BE2C (cell line): ENCODE measurements around the gene B3GNT9.

Experiments used
- DNase-seq: peaks from one replicate; pipeline ENCODE4 v3.0.0-alpha.2; 2020
- H3K27me3 ChIP-seq: fragments of 250-450 bp; sonication (Bioruptor Pico); 2 replicates; pipeline ENCODE4 v1.5.1; 2020; ENCODE audit warnings: mild to moderate bottlenecking
- H3K36me3 ChIP-seq: fragments of 250-450 bp; sonication (Bioruptor Pico); 2 replicates; pipeline ENCODE4 v1.5.1; 2020; ENCODE audit warnings: mild to moderate bottlenecking
- H3K4me1 ChIP-seq: fragments of 250-450 bp; sonication (Bioruptor Pico); 2 replicates; pipeline ENCODE4 v1.5.1; 2020
- H3K4me3 ChIP-seq: 2 replicates; pipeline ENCODE4 v1.5.1; 2011; ENCODE audit warnings: low read depth, low read length
- H3K9me3 ChIP-seq: fragments of 250-450 bp; sonication (Bioruptor Pico); 2 replicates; pipeline ENCODE4 v1.5.1; 2020
- CTCF ChIP-seq: IDR thresholded peaks from 2 replicates; pipeline ENCODE4 v1.5.1; 2012; ENCODE audit warnings: mild to moderate bottlenecking, low read depth, low read length

Gene B3GNT9

GRCh38 chr16:67109407-67110135, 41.2 kb downstream of the B3GNT9 start, which contains the start of gene PHAF1:
Gene PHAF1 (plus strand): TSS chr16:67109941. CDS start chr16:67110176, 235 bp downstream.
- Histone ChIP-seq H3K4me3 (peak within 1 kb of the TSS; percentile 99), H3K27me3 (no peaks in the 10 kb centered on the region), H3K9me3 (no peaks in the 10 kb centered on the region), H3K4me1 (peaks cover 4% of the 10 kb centered on the region), H3K36me3 (no peaks in the 10 kb centered on the region)
- peak; percentile 95 for DNase-seq
- TF ChIP-seq CTCF = no peak

- Histone ChIP-seq H3K9me3 (no peaks in the 10 kb centered on the region), H3K4me1 (peaks cover 4% of the 10 kb centered on the region), H3K4me3 (peak overlapping the region; percentile 99), H3K27me3 (no peaks in the 10 kb centered on the region), H3K36me3 (no peaks in the 10 kb centered on the region)
- no peak for DNase-seq
- TF ChIP-seq CTCF = no peak
Measured at GRCh38 chr16:67108931-67109406, 41.8 kb downstream of the B3GNT9 start.

DNA sequence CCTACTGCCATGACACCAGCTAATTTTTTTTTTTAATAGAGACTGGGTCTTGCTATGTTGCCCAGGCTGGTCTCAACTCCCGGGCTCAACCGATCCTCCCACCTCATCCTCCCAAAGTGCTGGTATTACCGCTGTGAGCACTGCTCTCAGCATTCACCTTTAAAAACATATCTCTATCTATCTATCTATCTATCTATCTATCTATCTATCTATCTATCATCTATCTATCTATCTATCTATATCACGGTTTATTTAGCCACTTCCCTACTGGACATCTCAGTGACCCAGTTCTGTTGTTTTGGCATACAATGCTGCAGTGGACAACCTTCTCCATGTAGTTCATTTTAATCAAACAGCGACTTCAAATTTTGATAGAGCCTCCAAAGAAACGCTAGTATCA, 42.3 kb downstream of the B3GNT9 start:
- Histone ChIP-seq H3K9me3 (no peaks in the 10 kb centered on the region), H3K27me3 (no peaks in the 10 kb centered on the region), H3K4me1 (peaks cover 4% of the 10 kb centered on the region), H3K4me3 (no peak overlapping the region), H3K36me3 (no peaks in the 10 kb centered on the region)
- TF ChIP-seq CTCF = no peak
- no peak for DNase-seq

DNA sequence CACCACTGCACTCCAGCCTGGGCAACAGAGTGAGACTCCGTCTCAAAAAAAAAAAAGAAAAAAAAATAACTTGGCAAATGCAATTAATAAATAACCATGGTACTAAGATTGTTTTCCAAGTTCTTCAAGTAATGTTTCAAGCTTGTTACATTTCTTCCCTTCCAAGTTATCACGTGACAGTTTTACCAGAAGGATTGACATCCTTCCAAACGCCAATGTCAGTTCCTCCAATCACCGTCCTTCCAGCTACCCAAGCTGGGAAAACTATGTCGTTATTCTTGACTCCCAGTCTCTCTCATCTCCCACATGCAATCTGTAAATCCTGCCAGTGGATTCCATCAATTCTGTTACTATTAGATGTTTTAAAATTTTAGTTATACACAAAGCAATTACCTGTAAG, 44.9 kb downstream of the B3GNT9 start:
- Histone ChIP-seq H3K36me3 (no peaks in the 10 kb centered on the region), H3K4me1 (peaks cover 4% of the 10 kb centered on the region), H3K27me3 (no peaks in the 10 kb centered on the region), H3K9me3 (no peaks in the 10 kb centered on the region), H3K4me3 (no peak overlapping the region)
- no peak for TF ChIP-seq CTCF
- DNase-seq = no peak

DNA sequence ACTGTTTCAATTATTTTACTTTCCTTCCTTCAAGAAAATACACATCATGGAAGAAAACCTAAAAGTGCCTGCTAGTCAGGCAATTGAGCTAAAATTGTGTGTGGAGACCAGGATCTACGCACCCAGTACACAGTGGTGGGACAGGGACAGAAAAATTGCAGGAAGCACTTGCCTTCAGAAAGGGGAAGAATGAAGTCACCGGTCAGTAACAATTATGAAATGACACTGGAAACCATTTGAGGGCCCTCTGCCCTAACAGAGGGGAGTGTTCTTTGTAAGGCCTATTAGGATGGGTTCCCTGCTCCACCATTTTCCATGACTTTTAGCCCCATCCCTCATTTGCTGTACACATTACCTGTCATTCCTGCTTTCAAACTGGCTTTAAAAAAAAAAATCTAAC, 45.6 kb downstream of the B3GNT9 start:
- Histone ChIP-seq H3K27me3 (no peaks in the 10 kb centered on the region), H3K4me3 (no peak overlapping the region), H3K4me1 (peaks cover 4% of the 10 kb centered on the region), H3K9me3 (no peaks in the 10 kb centered on the region), H3K36me3 (no peaks in the 10 kb centered on the region)
- no peak for TF ChIP-seq CTCF
- no peak for DNase-seq

DNA sequence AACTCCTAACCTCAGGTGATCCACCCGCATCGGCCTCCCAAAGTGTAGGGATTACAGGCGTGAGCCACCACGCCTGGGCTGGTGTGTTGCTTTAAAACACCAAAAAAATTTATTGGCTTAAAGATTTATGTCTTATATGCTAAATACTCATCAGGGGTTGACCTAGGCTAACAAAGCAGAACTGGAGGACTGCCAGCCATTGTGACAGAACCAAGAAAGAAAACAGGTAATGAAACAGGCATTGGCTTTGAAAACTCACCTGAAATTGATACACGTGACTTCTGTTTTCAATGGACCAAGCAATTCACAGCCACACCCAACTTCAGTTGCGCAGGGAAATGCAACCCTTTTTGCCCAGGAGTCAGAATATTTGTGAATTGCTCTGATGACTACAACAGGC, 46.0 kb downstream of the B3GNT9 start:
- H3K4me1 ChIP-seq = peaks cover 4% of the 10 kb centered on the region
- no peaks in the 10 kb centered on the region for H3K36me3 ChIP-seq
- DNase-seq = no peak
- H3K9me3 ChIP-seq = no peaks in the 10 kb centered on the region
- no peak for TF ChIP-seq CTCF
- no peaks in the 10 kb centered on the region for H3K27me3 ChIP-seq
- H3K4me3 ChIP-seq = no peak overlapping the region
